Fibroblast of the aortic adventitia (primary cell): ENCODE data around the gene UNC50. TPM values are rescaled to one million over a fixed set of nuclear protein-coding genes. Genes with fewer than 3 reads are reported as not detected.

Experiments used
- DNase-seq: peaks from one replicate; pipeline ENCODE4 v3.0.0-alpha.2; 2010; ENCODE audit warnings: low read depth
- H3K4me3 ChIP-seq: 2 replicates; pipeline ENCODE4 v1.5.1; 2011; ENCODE audit warnings: low read depth, mild to moderate bottlenecking, control low read depth, low read length, moderate library complexity
- total RNA-seq: library from RNA; depleted of rRNA; stranded (reverse); fragments of >200 nt; gene quantifications from 2 replicates; pipeline ENCODE4 v1.2.3, GENCODE V29; 2012; ENCODE audit warnings: low replicate concordance
- TF ChIP-seq, protein P1 (sequence below): IDR thresholded peaks from 2 replicates; pipeline ENCODE4 v1.5.1; 2011; ENCODE audit warnings: mild to moderate bottlenecking, low read length, control low read depth, inconsistent platforms; ENCODE audit not compliant: insufficient read depth

The UNC50 gene
- total RNA-seq, 1 donor, result 42.8 TPM

DNA sequence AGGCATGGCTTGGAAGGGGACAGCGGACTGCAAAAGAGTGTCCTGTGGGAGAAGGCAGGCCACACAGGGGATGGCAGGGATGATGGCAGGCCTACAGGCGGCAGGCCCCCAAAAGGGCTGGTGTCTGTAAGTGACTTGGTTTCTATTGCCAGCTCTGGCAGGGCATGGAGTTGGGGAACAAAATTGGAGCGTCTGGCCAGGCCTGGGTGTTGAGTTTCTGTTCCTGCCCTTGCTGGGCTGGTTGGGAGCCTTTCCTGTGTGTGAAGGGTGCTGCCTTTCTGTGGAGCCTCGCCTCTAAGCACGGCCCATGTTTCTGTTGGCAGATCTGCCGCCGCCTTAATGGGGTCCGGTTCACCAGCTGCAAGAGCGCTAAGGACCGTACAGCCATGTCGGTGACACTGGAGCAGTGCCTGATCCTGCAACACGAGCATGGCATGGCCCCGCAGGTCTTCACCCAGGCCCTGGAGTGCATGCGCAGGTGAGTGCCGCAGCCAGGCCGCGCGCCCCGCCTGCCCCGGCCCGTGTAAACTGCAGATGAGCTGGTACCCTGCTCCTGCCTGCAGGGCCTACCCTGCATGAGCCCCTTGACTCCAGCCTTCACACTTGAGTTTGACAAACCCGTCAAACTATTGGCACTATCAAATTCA is 31.6 kb upstream of the UNC50 start:
- TF ChIP-seq, protein P1, sequence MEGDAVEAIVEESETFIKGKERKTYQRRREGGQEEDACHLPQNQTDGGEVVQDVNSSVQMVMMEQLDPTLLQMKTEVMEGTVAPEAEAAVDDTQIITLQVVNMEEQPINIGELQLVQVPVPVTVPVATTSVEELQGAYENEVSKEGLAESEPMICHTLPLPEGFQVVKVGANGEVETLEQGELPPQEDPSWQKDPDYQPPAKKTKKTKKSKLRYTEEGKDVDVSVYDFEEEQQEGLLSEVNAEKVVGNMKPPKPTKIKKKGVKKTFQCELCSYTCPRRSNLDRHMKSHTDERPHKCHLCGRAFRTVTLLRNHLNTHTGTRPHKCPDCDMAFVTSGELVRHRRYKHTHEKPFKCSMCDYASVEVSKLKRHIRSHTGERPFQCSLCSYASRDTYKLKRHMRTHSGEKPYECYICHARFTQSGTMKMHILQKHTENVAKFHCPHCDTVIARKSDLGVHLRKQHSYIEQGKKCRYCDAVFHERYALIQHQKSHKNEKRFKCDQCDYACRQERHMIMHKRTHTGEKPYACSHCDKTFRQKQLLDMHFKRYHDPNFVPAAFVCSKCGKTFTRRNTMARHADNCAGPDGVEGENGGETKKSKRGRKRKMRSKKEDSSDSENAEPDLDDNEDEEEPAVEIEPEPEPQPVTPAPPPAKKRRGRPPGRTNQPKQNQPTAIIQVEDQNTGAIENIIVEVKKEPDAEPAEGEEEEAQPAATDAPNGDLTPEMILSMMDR, result no peak
- no peak for DNase-seq

DNA sequence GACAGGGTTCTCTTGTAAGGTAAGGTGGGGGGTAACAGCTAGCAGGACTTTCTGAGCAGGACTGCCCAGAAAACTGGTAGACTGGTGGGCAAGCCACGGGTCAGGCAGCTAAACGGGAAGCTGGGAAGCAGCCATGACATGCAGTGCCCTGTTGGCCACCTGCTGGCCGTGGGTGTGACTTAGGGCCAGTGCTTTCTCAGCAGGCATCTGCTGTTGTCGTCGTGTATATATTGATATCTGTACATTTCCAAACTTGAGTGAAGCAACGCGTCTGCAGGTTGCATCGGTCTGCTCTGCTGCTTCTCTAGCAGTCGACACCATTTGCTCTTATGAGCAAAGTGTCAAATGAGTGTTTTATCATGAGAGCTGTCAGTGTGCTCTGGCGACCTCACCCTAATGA is 31.1 kb upstream of the UNC50 start:
- DNase-seq, result no peak
- no peak overlapping the region for H3K4me3 ChIP-seq
- TF ChIP-seq, protein P1, result peak; percentile 3

More for the DNA sequence above, 31.6 kb upstream of the UNC50 start:
- H3K4me3 ChIP-seq, result no peak overlapping the region

DNA sequence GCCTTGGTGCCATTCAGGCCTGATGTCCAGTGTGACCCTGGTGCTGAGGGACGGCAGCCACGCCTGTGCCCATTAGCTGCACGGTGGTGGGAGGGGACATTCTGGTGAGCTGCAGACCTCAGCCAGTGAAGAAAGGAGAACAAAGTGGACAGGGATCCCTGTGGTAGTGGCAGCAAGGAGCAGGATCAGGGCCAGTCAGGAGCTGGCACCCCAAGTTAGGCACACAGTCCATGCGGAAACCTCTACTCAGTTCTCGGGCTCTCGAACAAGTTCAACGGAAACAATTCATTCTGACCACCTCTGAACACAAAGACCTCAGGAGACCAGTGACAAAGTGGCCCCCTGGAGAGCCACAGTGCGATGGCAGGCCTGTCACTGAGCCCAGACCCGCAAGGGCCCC is 30.2 kb upstream of the UNC50 start:
- TF ChIP-seq, protein P1, result no peak
- no peak for DNase-seq
- no peak overlapping the region for H3K4me3 ChIP-seq

DNA sequence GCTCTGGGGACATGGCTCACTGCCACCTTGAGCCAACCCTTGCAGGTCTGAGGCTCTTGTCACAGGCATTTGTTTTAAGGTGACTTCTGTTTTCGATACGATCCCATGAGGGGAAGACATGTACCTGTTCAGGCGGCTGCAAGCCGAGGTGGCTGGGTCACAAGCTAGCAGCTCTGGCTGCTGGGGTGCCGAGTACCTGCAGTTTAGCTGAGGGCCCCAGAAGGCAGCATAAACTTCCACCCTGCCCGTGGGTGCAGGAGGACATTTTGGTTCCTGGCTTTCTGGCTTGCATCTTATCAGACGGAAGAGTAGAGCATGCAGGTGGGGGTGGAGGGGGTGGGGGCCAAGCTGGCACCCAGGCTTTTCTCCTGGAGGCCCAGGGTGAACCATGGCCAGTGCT is 28.5 kb upstream of the UNC50 start:
- no peak for DNase-seq
- TF ChIP-seq, protein P1, result no peak
- no peak overlapping the region for H3K4me3 ChIP-seq

DNA sequence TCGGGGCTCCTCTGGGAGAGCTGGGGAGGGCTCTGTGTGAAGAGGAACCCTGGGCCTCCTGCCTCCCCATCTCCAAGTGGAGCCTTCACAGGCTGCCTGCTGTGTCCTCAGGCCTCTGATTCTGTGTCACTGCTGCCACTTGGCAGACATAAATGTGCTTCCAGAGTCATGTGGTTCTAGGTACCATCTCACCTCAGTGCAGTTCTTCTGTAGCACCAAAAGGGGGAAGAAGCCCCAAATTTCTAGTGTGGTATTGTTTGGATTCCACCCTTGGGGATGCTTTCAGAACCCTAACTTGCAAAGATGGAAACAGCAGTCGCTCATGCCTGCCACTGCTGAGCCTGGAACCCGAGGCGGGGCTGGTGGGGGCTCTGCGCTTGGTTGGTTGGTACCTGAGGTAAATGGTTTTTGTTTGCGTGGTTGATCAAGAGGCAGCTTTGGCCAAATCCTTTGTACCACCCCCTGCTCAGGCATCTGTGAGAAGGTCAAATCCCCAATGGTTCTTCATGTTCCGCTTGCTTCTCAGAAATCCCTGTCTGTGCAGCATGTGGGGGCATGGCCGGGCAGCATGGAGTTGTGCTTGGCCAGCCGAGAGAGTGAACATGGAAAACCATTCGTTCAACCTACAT is 27.6 kb upstream of the UNC50 start:
- H3K4me3 ChIP-seq, result no peak overlapping the region
- DNase-seq, result no peak
- TF ChIP-seq, protein P1, result no peak

DNA sequence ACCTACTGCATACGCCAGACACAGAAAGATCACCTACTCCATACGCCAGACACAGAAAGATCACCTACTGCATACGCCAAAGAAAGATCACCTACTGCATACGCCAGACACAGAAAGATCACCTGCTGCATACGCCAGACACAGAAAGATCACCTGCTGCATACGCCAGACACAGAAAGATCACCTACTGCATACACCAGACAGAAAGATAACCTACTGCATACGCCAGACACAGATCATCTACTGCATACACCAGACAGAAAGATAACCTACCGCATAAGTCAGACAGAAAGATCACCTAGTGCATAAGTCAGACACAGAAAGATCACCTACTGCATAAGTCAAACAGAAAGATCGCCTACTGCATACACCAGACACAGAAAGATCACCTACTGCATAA is 25.9 kb upstream of the UNC50 start:
- TF ChIP-seq, protein P1, result no peak
- no peak overlapping the region for H3K4me3 ChIP-seq
- DNase-seq, result no peak
